ENCODE results near the gene GALNT9. TPM values are rescaled to one million over a fixed set of nuclear protein-coding genes. Genes with fewer than 3 reads are reported as not detected.

The GALNT9 gene
- total RNA-seq, 1 donor from 2014 or later = not detected

- no peak overlapping the region for H2AFZ ChIP-seq (replicated peaks)
- no peaks in the 10 kb centered on the region for H3K9me3 ChIP-seq (ENCODE audit: low read depth)
- no peaks in the 10 kb centered on the region for H3K36me3 ChIP-seq
- peak overlapping the region; percentile 57 for H3K4me3 Mint-ChIP-seq
- peaks cover 12% of the 10 kb centered on the region for H3K9me3 Mint-ChIP-seq
- no peaks in the 10 kb centered on the region for H3K4me1 ChIP-seq
- H3K9ac ChIP-seq = no peak overlapping the region
- no peaks in the 10 kb centered on the region for H3K79me2 ChIP-seq (ENCODE audit: low read depth)
- peaks cover 90% of the 10 kb centered on the region for H3K27me3 ChIP-seq
- no peak for DNase-seq (ENCODE audit: low spot score)
- H3K36me3 Mint-ChIP-seq = no peaks in the 10 kb centered on the region
- peaks cover 34% of the 10 kb centered on the region for H3K27me3 Mint-ChIP-seq (ENCODE audit: insufficient read depth, low read depth)
- no peak for TF ChIP-seq EZH2 (IDR thresholded peaks at IDR 0.05)
- TF ChIP-seq CTCF (IDR thresholded peaks at IDR 0.05) = no peak
- TF ChIP-seq EZH2phosphoT487 (IDR thresholded peaks at IDR 0.05) = no peak
- H3K27ac ChIP-seq = no peak overlapping the region
- H3K4me3 ChIP-seq = no peak overlapping the region
- no peaks in the 10 kb centered on the region for H3F3A ChIP-seq (ENCODE audit: low read depth)
- H3K27ac Mint-ChIP-seq = no peak overlapping the region
- peaks cover 4% of the 10 kb centered on the region for H3K4me1 Mint-ChIP-seq
- H4K20me1 ChIP-seq (ENCODE audit: low read depth) = no peaks in the 10 kb centered on the region
- H3K4me2 ChIP-seq = no peak overlapping the region
Measured at GRCh38 chr12:132211326-132211725, 118.1 kb downstream of the GALNT9 start.

DNA sequence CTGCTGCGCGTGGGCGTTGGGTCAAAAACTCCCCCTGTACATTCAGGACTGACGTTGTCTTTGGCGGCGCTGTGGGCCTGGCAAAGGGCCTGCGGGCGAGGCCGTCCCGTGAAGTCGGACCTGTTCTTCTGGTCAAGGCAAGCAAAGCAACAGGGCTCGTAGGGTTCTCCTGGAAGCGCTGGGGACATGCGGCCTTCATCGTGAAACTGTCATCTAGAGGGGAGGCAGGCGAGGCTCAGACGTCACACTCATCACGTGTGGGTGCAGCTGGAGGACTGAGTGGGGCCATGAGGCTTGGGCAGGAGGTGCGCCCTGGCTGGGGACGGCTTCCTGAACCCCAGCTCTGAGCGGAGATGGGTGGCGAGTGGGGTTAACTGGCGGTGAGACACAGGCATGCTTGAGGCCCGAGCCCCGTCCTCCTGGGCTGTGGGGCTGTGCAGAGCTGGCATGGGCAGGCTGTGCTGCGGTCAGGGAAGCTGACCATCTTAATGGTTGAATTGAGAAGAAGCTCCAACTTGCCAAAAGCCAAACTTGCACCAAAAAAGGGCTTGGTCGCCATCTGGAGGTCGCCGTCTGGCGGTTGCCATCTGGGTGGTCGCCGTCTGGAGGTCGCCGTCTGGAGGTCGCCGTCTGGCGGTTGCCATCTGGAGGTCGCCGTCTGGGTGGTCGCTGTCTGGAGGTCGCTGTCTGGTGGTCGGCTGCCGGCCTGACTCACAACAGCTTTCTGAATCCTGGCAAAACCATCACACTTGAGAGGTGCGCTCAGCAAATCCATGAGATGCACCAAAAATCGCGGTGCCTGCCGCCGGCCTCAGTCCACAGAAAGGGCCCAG lies 119.0 kb downstream of the GALNT9 start:
- Mint-ChIP-seq H3K4me1 (peaks cover 6% of the 10 kb centered on the region), H3K9me3 (peaks cover 12% of the 10 kb centered on the region), H3K27ac (no peak overlapping the region), H3K27me3 (ENCODE audit: insufficient read depth, low read depth) (peaks cover 43% of the 10 kb centered on the region), H3K36me3 (no peaks in the 10 kb centered on the region), H3K4me3 (no peak overlapping the region)
- no peak for TF ChIP-seq EZH2 (IDR thresholded peaks at IDR 0.05)
- Histone ChIP-seq H3K4me2 (no peak overlapping the region), H3K4me1 (peaks cover 6% of the 10 kb centered on the region), H3K4me3 (no peak overlapping the region), H3F3A (ENCODE audit: low read depth) (no peaks in the 10 kb centered on the region), H3K27me3 (peaks cover 90% of the 10 kb centered on the region), H3K9me3 (ENCODE audit: low read depth) (no peaks in the 10 kb centered on the region), H3K79me2 (ENCODE audit: low read depth) (no peaks in the 10 kb centered on the region), H4K20me1 (ENCODE audit: low read depth) (no peaks in the 10 kb centered on the region), H3K9ac (no peak overlapping the region), H2AFZ (replicated peaks) (no peak overlapping the region), H3K27ac (no peak overlapping the region), H3K36me3 (no peaks in the 10 kb centered on the region)
- no peak for DNase-seq (ENCODE audit: low spot score)

DNA sequence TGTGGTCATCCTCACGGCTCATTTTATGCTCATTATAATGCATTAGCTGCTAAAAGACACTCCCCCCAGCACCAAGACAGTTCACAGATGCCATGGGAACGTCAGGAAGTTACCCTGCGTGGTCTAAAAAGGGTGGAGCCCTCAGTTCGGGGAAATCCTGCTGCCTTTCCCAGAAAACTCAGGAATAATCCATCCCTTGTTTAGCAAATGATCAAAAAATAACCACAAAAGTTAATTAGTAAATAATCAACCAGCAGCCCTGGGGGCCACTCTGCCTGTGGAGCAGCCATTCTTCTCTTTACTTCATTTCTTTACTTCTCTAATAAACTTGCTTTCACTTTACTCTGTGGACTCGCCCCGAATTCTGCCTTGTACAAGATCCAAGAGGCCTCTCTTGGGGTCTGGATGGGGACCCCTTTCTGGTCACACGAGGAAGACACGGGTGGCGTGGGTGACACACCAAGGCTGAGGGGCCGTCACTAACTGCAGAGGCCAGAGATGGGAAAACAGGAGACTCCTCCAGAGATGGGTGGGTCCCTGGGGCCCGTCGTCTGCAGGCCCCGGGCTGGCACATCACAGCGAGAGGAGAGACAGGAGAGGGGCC lies 119.7 kb downstream of the GALNT9 start:
- no peaks in the 10 kb centered on the region for H3K9me3 ChIP-seq (ENCODE audit: low read depth)
- H2AFZ ChIP-seq (replicated peaks) = no peak overlapping the region
- peaks cover 12% of the 10 kb centered on the region for H3K9me3 Mint-ChIP-seq
- no peaks in the 10 kb centered on the region for H3F3A ChIP-seq (ENCODE audit: low read depth)
- H3K9ac ChIP-seq = no peak overlapping the region
- DNase-seq (ENCODE audit: low spot score) = no peak
- peaks cover 7% of the 10 kb centered on the region for H3K4me1 Mint-ChIP-seq
- no peak overlapping the region for H3K4me3 Mint-ChIP-seq
- H3K36me3 Mint-ChIP-seq = no peaks in the 10 kb centered on the region
- no peaks in the 10 kb centered on the region for H3K36me3 ChIP-seq
- peaks cover 43% of the 10 kb centered on the region for H3K27me3 Mint-ChIP-seq (ENCODE audit: insufficient read depth, low read depth)
- no peaks in the 10 kb centered on the region for H4K20me1 ChIP-seq (ENCODE audit: low read depth)
- no peak overlapping the region for H3K4me2 ChIP-seq
- H3K4me3 ChIP-seq = no peak overlapping the region
- TF ChIP-seq EZH2phosphoT487 (IDR thresholded peaks at IDR 0.05) (no peak), CTCF (IDR thresholded peaks at IDR 0.05) (no peak), EZH2 (IDR thresholded peaks at IDR 0.05) (no peak)
- H3K27ac Mint-ChIP-seq = no peak overlapping the region
- H3K27me3 ChIP-seq = peaks cover 90% of the 10 kb centered on the region
- H3K4me1 ChIP-seq = peaks cover 8% of the 10 kb centered on the region
- H3K27ac ChIP-seq = no peak overlapping the region
- H3K79me2 ChIP-seq (ENCODE audit: low read depth) = no peaks in the 10 kb centered on the region
